Esophagus squamous epithelium (tissue), 4 donors: ENCODE data around the gene ARHGAP45.

ENCODE experiments used
- CTCF ChIP-seq, 6 experiments: fragments of 450-650 bp in 4 of 6; fragments of 200-600 bp in 2 of 6; sonication (generic) in 2 of 6; IDR thresholded peaks; one replicate each; pipeline ENCODE4 v1.5.1; 2016 to 2019; ENCODE audit warnings: antibody characterized with exemption in 6 of 6, mild to moderate bottlenecking in 4 of 6, moderate library complexity in 4 of 6
- POLR2A ChIP-seq, 4 donors: fragments of 450-650 bp; IDR thresholded peaks; one replicate each; pipeline ENCODE4 v1.6.1; 2017; ENCODE audit warnings: antibody characterized with exemption in 4 of 4, mild to moderate bottlenecking in 4 of 4, moderate library complexity in 3 of 4

- TF ChIP-seq CTCF (IDR thresholded peaks at IDR 0.05) (no peak), POLR2A (IDR thresholded peaks at IDR 0.05) (no peak)
Observed at GRCh38 chr19:1037621-1038064, 29.3 kb upstream of the ARHGAP45 start.
